Breast epithelium (tissue), 3 donors: ENCODE results near the gene PICALM.

Experiments used
- CTCF ChIP-seq, 3 donors: fragments of 450-650 bp; IDR thresholded peaks; one replicate each; pipeline ENCODE4 v1.5.1; 2016 to 2017; ENCODE audit warnings: antibody characterized with exemption in 3 of 3, mild to moderate bottlenecking in 3 of 3, moderate library complexity in 3 of 3
- POLR2A ChIP-seq: fragments of 450-650 bp; IDR thresholded peaks from one replicate; pipeline ENCODE4 v1.6.1; 2016; ENCODE audit warnings: antibody characterized with exemption, mild to moderate bottlenecking, moderate library complexity
- POLR2AphosphoS5 ChIP-seq, 3 donors: sonication (generic); formaldehyde crosslinking; IDR thresholded peaks; one replicate each; pipeline ENCODE4 v1.6.1; 2017; ENCODE audit warnings: antibody characterized with exemption in 3 of 3

GRCh38 chr11:86099874-86100273, 31.0 kb upstream of the PICALM start:
- TF ChIP-seq CTCF (IDR thresholded peaks at IDR 0.05) = no peak
- no peak for TF ChIP-seq POLR2A
- TF ChIP-seq POLR2AphosphoS5 (IDR thresholded peaks at IDR 0.05) = no peak
